Subcutaneous adipose tissue (tissue), 4 donors: ENCODE measurements around the gene SNORC. TPM values are rescaled to one million over a fixed set of nuclear protein-coding genes. Genes with fewer than 3 reads are reported as not detected.

ENCODE experiments used
- CTCF ChIP-seq: fragments of 450-650 bp; IDR thresholded peaks from one replicate; pipeline ENCODE4 v1.5.1; 2016; ENCODE audit warnings: low read depth, mild to moderate bottlenecking, control low read depth, antibody characterized with exemption, moderate library complexity
- total RNA-seq, 4 donors: library from RNA; depleted of rRNA; stranded (reverse); fragments of >200 nt; gene quantifications; one replicate each; pipeline ENCODE4 v1.1.0, GENCODE V29; 2016

SNORC gene
- total RNA-seq, 4 donors from 2014 or later: 0.17 to 0.57 (median 0.49) TPM; not detected in 1

DNA sequence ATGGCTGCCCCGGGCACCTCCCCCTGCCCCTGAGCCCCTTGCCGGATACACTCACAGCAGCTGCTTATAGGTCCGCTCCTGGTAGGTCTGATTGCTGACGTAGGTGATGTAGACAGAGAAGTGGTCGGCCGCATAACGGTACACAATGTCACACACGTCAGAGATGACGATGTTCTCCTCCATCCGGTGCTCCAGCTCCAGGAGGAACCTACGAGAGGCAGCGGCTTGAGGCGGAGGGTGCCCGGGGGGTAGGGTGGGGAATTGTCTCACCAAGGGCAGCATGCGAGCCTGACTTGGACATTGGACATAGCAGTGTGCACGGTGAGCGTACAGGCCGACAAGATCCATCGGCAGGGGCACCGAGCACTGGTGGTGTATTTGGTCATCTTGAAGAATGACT is 22.8 kb downstream of the SNORC start:
- TF ChIP-seq CTCF: no peak

GRCh38 chr2:232893834-232894233 is 23.8 kb downstream of the SNORC start:
- TF ChIP-seq CTCF: no peak

DNA sequence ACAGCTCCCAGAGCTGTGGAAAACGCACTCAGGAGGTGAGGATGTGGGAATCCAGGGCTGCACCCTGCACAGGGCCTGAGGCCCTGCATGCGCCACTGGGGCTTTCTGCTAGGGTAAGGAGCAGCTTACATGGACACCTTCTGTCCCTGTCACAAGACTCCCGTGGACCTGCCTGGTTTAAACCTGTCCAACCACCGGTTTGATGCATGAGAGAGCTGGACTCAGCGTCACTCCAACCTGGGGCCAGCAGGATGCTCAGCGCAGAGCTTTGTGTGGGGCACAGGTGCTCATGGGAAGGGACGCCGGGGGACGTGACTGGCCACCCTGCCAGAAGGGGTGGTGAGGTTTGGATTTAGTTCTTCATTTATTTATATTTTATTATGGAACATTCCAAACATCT is 24.2 kb downstream of the SNORC start:
- TF ChIP-seq CTCF: no peak

- no peak for TF ChIP-seq CTCF
Measured at GRCh38 chr2:232894746-232895145, 24.7 kb downstream of the SNORC start.

- TF ChIP-seq CTCF: no peak
Measured at GRCh38 chr2:232896111-232896510, 26.0 kb downstream of the SNORC start.

GRCh38 chr2:232896720-232897597 is 26.9 kb downstream of the SNORC start:
- TF ChIP-seq CTCF: no peak

DNA sequence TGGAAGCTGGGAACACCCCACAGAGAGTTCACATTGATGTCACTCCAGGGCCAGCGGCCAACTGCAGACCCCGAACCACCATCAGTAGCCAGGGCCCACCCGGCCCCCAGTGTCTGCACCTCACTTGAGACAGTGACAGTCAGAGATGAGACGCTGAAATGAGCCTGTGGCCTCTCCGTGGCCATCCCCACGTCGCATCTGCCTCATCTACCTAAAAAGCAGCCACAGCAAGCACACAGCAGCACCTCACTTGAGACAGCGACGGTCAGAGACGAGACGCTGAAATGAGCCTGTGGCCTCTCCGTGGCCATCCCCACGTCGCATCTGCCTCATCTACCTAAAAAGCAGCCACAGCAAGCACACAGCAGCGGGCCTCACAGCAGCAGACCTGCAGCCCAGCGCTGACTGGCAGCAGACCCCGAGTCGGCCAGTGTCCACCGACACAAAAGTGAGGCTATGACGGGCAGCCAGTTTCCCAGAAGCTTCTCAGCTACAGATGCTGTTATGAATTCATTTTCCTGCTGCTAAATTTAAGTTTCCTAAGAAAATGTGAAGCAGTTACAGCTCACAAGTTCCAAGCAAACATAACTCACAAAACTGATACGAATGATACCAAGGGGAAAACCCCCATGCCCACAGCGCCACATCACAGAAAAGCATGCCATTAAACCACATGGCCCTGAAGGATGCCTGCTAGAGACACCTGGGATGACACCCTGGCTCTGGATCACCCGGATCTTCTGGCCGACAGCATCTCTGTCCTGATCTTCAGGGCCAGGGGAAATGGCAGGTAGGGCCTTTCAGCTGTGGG is 27.7 kb downstream of the SNORC start:
- TF ChIP-seq CTCF: no peak
